Epithelial cell of proximal tubule (primary cell): ENCODE data around the gene RNF151. TPM values are rescaled to one million over a fixed set of nuclear protein-coding genes. Genes with fewer than 3 reads are reported as not detected.

Experiments used
- DNase-seq: peaks from one replicate; pipeline ENCODE4 v3.0.0-alpha.2; 2011; ENCODE audit warnings: low read depth
- H3K4me3 ChIP-seq: 2 replicates; pipeline ENCODE4 v1.5.1; 2011; ENCODE audit warnings: low read depth, mild to moderate bottlenecking, low read length
- total RNA-seq: library from RNA; depleted of rRNA; stranded (reverse); fragments of >200 nt; gene quantifications from 2 replicates; pipeline ENCODE4 v1.2.3, GENCODE V29; 2015
- TF ChIP-seq, protein P1 (sequence below): conservative IDR thresholded peaks from 2 replicates; pipeline ENCODE4 v1.5.1; 2012; ENCODE audit warnings: low read depth, mild to moderate bottlenecking, low read length

The RNF151 gene
- total RNA-seq, 1 donor from 2014 or later: not detected

DNA sequence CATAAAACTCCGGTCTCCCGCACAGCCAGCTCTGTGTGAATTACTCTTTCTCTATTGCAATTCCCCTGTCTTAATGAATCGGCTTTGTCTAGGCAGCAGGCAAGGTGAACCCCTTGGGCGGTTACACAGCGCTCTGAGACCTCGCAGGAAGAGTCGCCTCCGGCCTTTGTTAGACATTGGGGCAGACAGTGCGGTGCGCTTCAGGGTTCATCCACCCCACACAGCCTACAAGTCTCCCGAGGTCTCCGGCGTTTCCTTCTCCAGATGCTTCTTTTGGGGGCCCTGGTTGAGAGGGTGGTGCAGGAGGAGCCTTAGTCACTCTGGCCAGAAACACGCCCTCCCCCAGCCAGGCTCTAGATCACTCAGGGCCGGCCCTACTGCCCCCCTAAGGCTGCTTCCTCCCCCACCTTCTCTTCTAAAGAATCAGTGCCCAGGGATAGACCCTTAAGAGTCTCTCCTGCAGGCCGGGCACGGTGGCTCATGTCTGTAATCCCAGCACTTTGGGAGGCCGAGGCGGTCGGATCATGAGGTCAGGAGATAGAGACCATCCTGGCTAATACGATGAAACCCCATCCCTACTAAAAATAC is 21.9 kb upstream of the RNF151 start:
- DNase-seq: no peak
- H3K4me3 ChIP-seq: no peak overlapping the region
- TF ChIP-seq, protein P1, sequence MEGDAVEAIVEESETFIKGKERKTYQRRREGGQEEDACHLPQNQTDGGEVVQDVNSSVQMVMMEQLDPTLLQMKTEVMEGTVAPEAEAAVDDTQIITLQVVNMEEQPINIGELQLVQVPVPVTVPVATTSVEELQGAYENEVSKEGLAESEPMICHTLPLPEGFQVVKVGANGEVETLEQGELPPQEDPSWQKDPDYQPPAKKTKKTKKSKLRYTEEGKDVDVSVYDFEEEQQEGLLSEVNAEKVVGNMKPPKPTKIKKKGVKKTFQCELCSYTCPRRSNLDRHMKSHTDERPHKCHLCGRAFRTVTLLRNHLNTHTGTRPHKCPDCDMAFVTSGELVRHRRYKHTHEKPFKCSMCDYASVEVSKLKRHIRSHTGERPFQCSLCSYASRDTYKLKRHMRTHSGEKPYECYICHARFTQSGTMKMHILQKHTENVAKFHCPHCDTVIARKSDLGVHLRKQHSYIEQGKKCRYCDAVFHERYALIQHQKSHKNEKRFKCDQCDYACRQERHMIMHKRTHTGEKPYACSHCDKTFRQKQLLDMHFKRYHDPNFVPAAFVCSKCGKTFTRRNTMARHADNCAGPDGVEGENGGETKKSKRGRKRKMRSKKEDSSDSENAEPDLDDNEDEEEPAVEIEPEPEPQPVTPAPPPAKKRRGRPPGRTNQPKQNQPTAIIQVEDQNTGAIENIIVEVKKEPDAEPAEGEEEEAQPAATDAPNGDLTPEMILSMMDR: no peak

DNA sequence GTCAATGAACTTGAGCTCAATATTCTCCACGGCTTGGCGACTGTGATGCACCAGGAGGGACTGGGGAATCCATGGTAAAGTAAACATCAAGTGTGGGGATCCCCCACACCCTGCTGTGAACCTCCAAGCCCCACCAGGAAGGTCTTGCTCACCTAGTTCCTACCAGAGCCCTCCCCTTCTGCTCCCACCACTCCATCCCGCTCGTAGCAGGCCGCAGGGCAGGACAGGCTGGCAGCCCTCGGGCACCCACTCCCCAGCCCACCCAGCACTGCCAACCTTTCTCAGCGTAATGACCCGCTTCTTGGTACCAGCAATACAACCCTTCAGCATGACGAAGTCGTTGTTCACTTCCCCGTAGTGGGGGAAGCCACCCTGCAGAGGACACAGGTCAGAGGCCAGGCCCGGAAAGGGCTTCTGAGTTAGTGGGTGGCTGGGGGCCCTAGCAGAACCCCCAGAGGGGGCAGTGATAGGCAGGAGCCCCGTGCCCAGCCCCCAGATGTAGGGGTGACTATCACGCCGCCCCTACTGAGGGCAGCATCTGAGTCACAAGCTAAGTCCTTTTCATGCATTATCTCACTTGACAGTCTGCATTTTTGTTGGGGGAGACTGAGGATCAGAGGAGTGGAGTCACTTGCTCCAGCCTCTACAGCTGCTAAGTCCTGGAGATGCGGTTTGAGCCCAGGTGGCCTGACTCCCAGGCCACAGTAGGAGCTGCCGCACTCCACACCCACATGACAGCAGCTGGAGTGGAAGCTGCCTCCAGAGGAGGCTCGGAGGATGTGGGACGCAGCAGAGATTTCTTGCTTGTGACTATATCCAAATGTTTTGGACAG is 20.9 kb upstream of the RNF151 start:
- DNase-seq: no peak
- no peak overlapping the region for H3K4me3 ChIP-seq
- TF ChIP-seq, protein P1: no peak

DNA sequence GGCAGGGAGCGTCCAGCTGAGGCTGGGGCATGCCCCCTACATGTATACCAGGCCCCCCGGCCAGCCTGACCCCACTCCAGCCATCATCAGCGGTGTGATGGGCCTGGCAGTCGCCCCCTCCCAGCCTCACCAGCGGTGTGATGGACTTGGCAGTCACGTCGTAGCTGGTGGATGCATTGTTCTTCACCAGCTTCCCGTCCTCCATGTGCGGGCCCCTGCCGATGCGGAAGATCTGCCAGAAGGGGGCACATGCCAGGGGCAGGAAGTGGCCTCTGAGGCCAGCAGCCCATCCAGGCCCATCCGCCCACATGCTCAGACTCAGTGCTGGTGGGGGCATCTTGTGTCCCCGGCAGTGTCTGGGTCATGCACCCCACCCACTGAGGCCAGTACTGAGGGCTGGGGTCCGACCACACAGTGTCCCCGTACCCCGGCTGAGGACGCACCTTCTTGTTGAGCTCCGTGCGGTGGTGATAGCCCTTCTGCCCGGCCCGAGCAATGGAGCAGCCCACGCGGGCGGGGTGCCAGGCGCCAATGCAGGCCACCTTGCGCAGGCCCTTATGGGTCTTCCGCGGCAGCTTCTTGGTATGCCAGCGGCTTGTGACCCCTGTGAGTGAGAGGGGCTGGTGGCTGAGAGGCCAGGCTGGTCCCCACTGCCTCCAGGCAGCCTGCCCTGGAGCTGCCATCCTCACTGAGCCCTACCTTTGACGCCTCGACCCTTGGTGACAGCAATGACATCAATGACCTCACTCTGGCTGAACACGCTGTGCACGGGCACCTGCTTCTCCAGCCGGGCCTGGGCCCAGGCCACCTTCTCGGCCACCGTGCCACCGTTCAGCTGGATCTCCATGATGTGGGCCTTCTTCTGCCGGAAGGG is 19.9 kb upstream of the RNF151 start:
- TF ChIP-seq, protein P1: no peak
- H3K4me3 ChIP-seq: no peak overlapping the region
- DNase-seq: no peak

DNA sequence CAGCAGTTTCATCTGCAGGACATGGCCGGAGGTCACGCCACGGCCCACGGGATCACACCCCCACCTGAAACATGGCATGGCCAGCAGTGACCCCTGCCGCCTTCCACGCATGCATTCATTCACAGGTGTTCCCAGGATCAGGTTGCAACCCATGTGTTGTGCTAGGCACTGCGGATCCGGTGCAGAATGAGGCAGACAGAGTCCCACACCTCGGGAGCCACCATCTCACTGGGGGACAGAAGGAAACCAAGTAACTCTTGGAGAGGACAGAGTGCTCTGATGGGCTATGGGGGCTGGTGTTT is 19.3 kb upstream of the RNF151 start:
- TF ChIP-seq, protein P1: no peak
- no peak overlapping the region for H3K4me3 ChIP-seq
- DNase-seq: no peak

DNA sequence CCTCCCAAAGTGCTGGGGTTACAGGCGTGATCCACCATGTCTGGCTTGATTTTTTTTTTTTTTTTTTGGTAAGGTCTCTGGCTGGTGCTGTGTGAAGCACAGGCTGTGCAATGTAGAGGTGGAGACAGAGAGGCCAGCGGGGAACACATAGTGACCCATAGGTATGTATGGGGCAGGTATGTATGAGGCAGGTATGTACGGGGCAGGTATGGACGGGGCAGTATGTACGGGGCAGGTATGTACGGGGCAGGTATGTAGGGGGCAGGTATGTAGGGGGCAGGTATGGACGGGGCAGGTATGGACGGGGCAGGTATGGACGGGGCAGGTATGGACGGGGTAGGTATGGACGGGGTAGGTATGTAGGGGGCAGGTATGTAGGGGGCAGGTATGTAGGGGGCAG is 17.1 kb upstream of the RNF151 start:
- DNase-seq: no peak
- TF ChIP-seq, protein P1: no peak
- H3K4me3 ChIP-seq: no peak overlapping the region

DNA sequence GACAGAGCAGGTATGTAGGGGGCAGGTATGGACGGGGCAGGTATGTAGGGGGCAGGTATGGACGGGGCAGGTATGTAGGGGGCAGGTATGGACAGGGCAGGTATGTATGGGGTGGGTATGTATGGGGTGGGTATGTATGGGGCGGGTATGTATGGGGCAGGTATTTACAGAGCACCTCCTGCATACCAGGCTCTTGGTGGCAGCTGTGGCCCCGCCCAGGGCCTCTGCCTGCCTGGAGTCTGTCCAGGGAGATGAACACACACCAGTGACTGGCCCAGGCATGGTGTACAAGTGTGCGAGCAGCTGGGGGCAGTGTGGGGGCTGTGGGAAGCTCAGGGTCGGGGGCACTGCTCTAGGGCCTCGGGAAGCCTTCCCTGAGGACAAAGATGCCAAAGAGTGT is 16.6 kb upstream of the RNF151 start:
- H3K4me3 ChIP-seq: no peak overlapping the region
- no peak for DNase-seq
- TF ChIP-seq, protein P1: no peak
